H9 (cell line): Measurements from ENCODE around the gene DIPK1B. TPM values are rescaled to one million over a fixed set of nuclear protein-coding genes. Genes with fewer than 3 reads are reported as not detected.

Experiments used
- DNase-seq: peaks from one replicate; pipeline ENCODE4 v3.0.0-alpha.2; 2017
- H2AFZ ChIP-seq: one replicate; pipeline ENCODE4 v1.6.1; 2013; ENCODE audit warnings: mild to moderate bottlenecking, low read length, control low read depth, moderate library complexity
- H2AK5ac ChIP-seq: 2 replicates; pipeline ENCODE4 v1.6.1; 2013; ENCODE audit warnings: low read length, control low read depth, mixed read lengths; ENCODE audit not compliant: insufficient read length
- H2BK120ac ChIP-seq: one replicate; pipeline ENCODE4 v1.6.1; 2013; ENCODE audit warnings: low read depth, mild to moderate bottlenecking, low read length, control low read depth, inconsistent platforms; ENCODE audit not compliant: poor library complexity, severe bottlenecking
- H2BK12ac ChIP-seq: 2 replicates; pipeline ENCODE4 v1.6.1; 2013; ENCODE audit warnings: low read length, control low read depth, mixed read lengths, low read depth; ENCODE audit not compliant: insufficient read length
- H2BK15ac ChIP-seq: 2 replicates; pipeline ENCODE4 v1.6.1; 2013; ENCODE audit warnings: low read depth, low read length, control low read depth
- H2BK20ac ChIP-seq: one replicate; pipeline ENCODE4 v1.6.1; 2013; ENCODE audit warnings: low read depth, mild to moderate bottlenecking, low read length, control low read depth, inconsistent platforms; ENCODE audit not compliant: poor library complexity, severe bottlenecking
- H2BK5ac ChIP-seq: 2 replicates; pipeline ENCODE4 v1.6.1; 2013; ENCODE audit warnings: low read length, control low read depth, mixed read lengths; ENCODE audit not compliant: insufficient read length
- H3K14ac ChIP-seq: 2 replicates; pipeline ENCODE4 v1.6.1; 2013; ENCODE audit warnings: low read length, control low read depth; ENCODE audit not compliant: insufficient read depth
- H3K18ac ChIP-seq: 2 replicates; pipeline ENCODE4 v1.6.1; 2013; ENCODE audit warnings: low read depth, mild to moderate bottlenecking, mixed read lengths, low read length, control low read depth; ENCODE audit not compliant: insufficient read length
- H3K23ac ChIP-seq: 2 replicates; pipeline ENCODE4 v1.6.1; 2013; ENCODE audit warnings: low read length, control low read depth, mixed read lengths, low read depth; ENCODE audit not compliant: insufficient read length
- H3K23me2 ChIP-seq: 2 replicates; pipeline ENCODE4 v1.6.1; 2013; ENCODE audit warnings: low read depth, mild to moderate bottlenecking, mixed read lengths, low read length, control low read depth; ENCODE audit not compliant: insufficient read length, poor library complexity, severe bottlenecking
- H3K27ac ChIP-seq: 2 replicates; pipeline ENCODE4 v1.5.1; 2013; ENCODE audit warnings: low read length, control low read depth, mixed read lengths, low read depth; ENCODE audit not compliant: insufficient read length
- H3K27me3 ChIP-seq: 2 replicates; pipeline ENCODE4 v1.6.1; 2013; ENCODE audit warnings: low read length, control low read depth, inconsistent platforms; ENCODE audit not compliant: insufficient read depth
- H3K4ac ChIP-seq: 2 replicates; pipeline ENCODE4 v1.6.1; 2013; ENCODE audit warnings: low read depth, mild to moderate bottlenecking, control low read depth, inconsistent platforms, low read length, moderate library complexity
- H3K4me1 ChIP-seq: 2 replicates; pipeline ENCODE4 v1.6.1; 2013; ENCODE audit warnings: low read length, control low read depth, inconsistent platforms; ENCODE audit not compliant: insufficient read depth
- H3K4me2 ChIP-seq: 2 replicates; pipeline ENCODE4 v1.6.1; 2013; ENCODE audit warnings: low read length, control low read depth, mixed read lengths; ENCODE audit not compliant: insufficient read length, insufficient read depth
- H3K56ac ChIP-seq: 2 replicates; pipeline ENCODE4 v1.6.1; 2013; ENCODE audit warnings: low read depth, mild to moderate bottlenecking, mixed read lengths, low read length, control low read depth; ENCODE audit not compliant: insufficient read length
- H3K79me1 ChIP-seq: 2 replicates; pipeline ENCODE4 v1.6.1; 2013; ENCODE audit warnings: low read depth, mild to moderate bottlenecking, moderate library complexity, low read length, control low read depth, inconsistent platforms; ENCODE audit not compliant: insufficient read depth, poor library complexity, severe bottlenecking
- H3K79me2 ChIP-seq: 2 replicates; pipeline ENCODE4 v1.6.1; 2013; ENCODE audit warnings: low read length, control low read depth, inconsistent platforms; ENCODE audit not compliant: insufficient read depth
- H3K9ac ChIP-seq: 2 replicates; pipeline ENCODE4 v1.6.1; 2013; ENCODE audit warnings: low read length, control low read depth, mixed read lengths; ENCODE audit not compliant: insufficient read length; ENCODE audit errors: extremely low read depth
- H3K9me3 ChIP-seq: one replicate; pipeline ENCODE4 v1.6.1; 2013; ENCODE audit warnings: low read depth, low read length, inconsistent platforms; ENCODE audit not compliant: control insufficient read depth
- H3T11ph ChIP-seq: one replicate; pipeline ENCODE4 v1.6.1; 2013; ENCODE audit warnings: mild to moderate bottlenecking, low read length, control low read depth, inconsistent platforms
- H4K20me1 ChIP-seq: one replicate; pipeline ENCODE4 v1.6.1; 2013; ENCODE audit not compliant: control insufficient read depth, insufficient read length, insufficient read depth
- H4K5ac ChIP-seq: 2 replicates; pipeline ENCODE4 v1.6.1; 2013; ENCODE audit warnings: low read depth, mild to moderate bottlenecking, mixed read lengths, low read length, control low read depth; ENCODE audit not compliant: insufficient read length
- H4K8ac ChIP-seq: replicated peaks from 2 replicates; pipeline ENCODE4 v1.6.1; 2013; ENCODE audit warnings: low read length, control low read depth, mixed read lengths, low read depth; ENCODE audit not compliant: insufficient read length
- H4K91ac ChIP-seq: 2 replicates; pipeline ENCODE4 v1.6.1; 2013; ENCODE audit warnings: low read depth, mild to moderate bottlenecking, moderate library complexity, mixed read lengths, low read length, control low read depth; ENCODE audit not compliant: insufficient read length
- H3K27ac Mint-ChIP-seq, 3 experiments: 2 replicates in 2 of 3; 3 replicates in 1 of 3; pipeline ENCODE4 v1.8.0; 2020 to 2021; ENCODE audit warnings: mixed read lengths in 3 of 3, mild to moderate bottlenecking in 1 of 3, moderate library complexity in 1 of 3
- H3K27me3 Mint-ChIP-seq: 2 replicates; pipeline ENCODE4 v1.8.0; 2021; ENCODE audit warnings: low read depth, mild to moderate bottlenecking, moderate library complexity, mixed read lengths
- H3K36me3 Mint-ChIP-seq, 3 experiments: 2 replicates in 2 of 3; 3 replicates in 1 of 3; pipeline ENCODE4 v1.8.0; 2020 to 2021; ENCODE audit warnings: low read depth in 3 of 3, mixed read lengths in 3 of 3; ENCODE audit not compliant: insufficient read depth in 1 of 3
- H3K4me1 Mint-ChIP-seq, 2 experiments: 2 replicates each; pipeline ENCODE4 v1.8.0; 2020; ENCODE audit warnings: mixed read lengths in 2 of 2
- H3K4me3 Mint-ChIP-seq, 2 experiments: 2 replicates in 1 of 2; 3 replicates in 1 of 2; pipeline ENCODE4 v1.8.0; 2020 to 2021; ENCODE audit warnings: mild to moderate bottlenecking in 2 of 2, mixed read lengths in 2 of 2, moderate library complexity in 1 of 2
- H3K9me3 Mint-ChIP-seq, 2 experiments: 2 replicates in 1 of 2; 3 replicates in 1 of 2; pipeline ENCODE4 v1.8.0; 2020; ENCODE audit warnings: mild to moderate bottlenecking in 2 of 2, mixed read lengths in 2 of 2, moderate library complexity in 1 of 2
- WGBS: extraction: QIAGEN DNeasy Blood & Tissue Kit; methylation state at CpG from one replicate; pipeline ENCODE4 v1.1.7; 2013; ENCODE audit warnings: missing lambda C conversion rate, low lambda C conversion rate, mixed read lengths; ENCODE audit not compliant: insufficient read length; ENCODE audit errors: extremely low coverage; 5-methylcytosine and 5-hydroxymethylcytosine counted together
- total RNA-seq: library from RNA; stranded (reverse); gene quantifications from 2 replicates; pipeline ENCODE4 v1.2.1, GENCODE V29; 2021
- TF ChIP-seq, protein P1 (sequence below): fragments of 200-600 bp; sonication (generic); conservative IDR thresholded peaks from 3 replicates; pipeline ENCODE4 v1.8.0; 2021; ENCODE audit warnings: antibody characterized with exemption, mild to moderate bottlenecking

Gene DIPK1B
- total RNA-seq, 1 experiment from 2014 or later, result 40.3 TPM

DNA sequence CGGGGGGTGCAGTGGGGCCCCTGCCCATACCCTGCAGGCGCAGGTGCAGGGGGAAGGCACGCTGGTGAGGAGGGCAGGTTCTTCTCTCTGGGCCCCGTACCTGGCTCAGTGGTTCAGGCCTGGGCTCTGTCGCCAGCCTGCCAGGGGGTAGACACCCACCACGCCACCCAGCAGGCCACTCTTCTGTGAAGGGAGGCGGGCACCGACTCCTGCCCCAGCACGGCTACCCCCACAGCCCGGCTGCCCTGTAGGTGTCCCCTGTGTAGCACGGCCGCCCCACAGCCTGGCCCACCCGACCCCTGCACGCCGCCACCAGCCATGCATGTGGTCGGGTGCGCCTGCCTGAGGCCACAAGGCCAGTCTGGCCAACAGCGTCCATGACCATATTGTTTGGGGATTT lies 34.2 kb downstream of the DIPK1B start:
- Mint-ChIP-seq H3K36me3 (no peaks in the 10 kb centered on the region; a peak in 1 of 7 replicates), H3K9me3 (peaks cover 1 to 2% of the 10 kb centered on the region in 2 experiments; a peak in 3 of 5 replicates), H3K4me1 (peaks cover 0 to 14% of the 10 kb centered on the region in 2 experiments; a peak in 1 of 4 replicates), H3K27me3 (peaks cover 8% of the 10 kb centered on the region), H3K4me3 (no peak overlapping the region), H3K27ac (no peak overlapping the region)
- no peak overlapping the region for H2BK15ac ChIP-seq
- H3K9me3 ChIP-seq, result no peaks in the 10 kb centered on the region
- H3K79me2 ChIP-seq, result no peaks in the 10 kb centered on the region
- no peak overlapping the region for H3K56ac ChIP-seq
- H3K14ac ChIP-seq, result no peak overlapping the region; the same call in 1 of the 2 replicates
- no peak overlapping the region for H4K8ac ChIP-seq
- no peaks in the 10 kb centered on the region for H4K20me1 ChIP-seq
- H2AFZ ChIP-seq, result no peak overlapping the region
- peaks cover 3% of the 10 kb centered on the region for H3K23me2 ChIP-seq
- no peak overlapping the region for H2BK5ac ChIP-seq
- no peak overlapping the region for H2BK20ac ChIP-seq
- H3K27me3 ChIP-seq, result no peaks in the 10 kb centered on the region
- H3K4ac ChIP-seq, result no peak overlapping the region
- H3K79me1 ChIP-seq, result no peaks in the 10 kb centered on the region
- no peak overlapping the region for H2BK12ac ChIP-seq
- H2BK120ac ChIP-seq, result no peak overlapping the region
- H4K5ac ChIP-seq, result no peak overlapping the region
- H3K9ac ChIP-seq, result no peak overlapping the region
- no peaks in the 10 kb centered on the region for H3K4me1 ChIP-seq
- TF ChIP-seq, protein P1, sequence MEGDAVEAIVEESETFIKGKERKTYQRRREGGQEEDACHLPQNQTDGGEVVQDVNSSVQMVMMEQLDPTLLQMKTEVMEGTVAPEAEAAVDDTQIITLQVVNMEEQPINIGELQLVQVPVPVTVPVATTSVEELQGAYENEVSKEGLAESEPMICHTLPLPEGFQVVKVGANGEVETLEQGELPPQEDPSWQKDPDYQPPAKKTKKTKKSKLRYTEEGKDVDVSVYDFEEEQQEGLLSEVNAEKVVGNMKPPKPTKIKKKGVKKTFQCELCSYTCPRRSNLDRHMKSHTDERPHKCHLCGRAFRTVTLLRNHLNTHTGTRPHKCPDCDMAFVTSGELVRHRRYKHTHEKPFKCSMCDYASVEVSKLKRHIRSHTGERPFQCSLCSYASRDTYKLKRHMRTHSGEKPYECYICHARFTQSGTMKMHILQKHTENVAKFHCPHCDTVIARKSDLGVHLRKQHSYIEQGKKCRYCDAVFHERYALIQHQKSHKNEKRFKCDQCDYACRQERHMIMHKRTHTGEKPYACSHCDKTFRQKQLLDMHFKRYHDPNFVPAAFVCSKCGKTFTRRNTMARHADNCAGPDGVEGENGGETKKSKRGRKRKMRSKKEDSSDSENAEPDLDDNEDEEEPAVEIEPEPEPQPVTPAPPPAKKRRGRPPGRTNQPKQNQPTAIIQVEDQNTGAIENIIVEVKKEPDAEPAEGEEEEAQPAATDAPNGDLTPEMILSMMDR, result no peak
- H3K18ac ChIP-seq, result no peak overlapping the region
- H3K4me2 ChIP-seq, result no peak overlapping the region
- H3K23ac ChIP-seq, result no peak overlapping the region
- H3T11ph ChIP-seq, result no peak overlapping the region
- DNase-seq, result no peak
- no peak overlapping the region for H3K27ac ChIP-seq
- no CpG with 5 or more reads among the region's 18 CpGs for WGBS
- no peak overlapping the region for H4K91ac ChIP-seq
- no peak overlapping the region for H2AK5ac ChIP-seq
